GM23248 (cell line): ENCODE measurements around the gene GRIN2D. TPM values are rescaled to one million over a fixed set of nuclear protein-coding genes. Genes with fewer than 3 reads are reported as not detected.

Experiments used
- DNase-seq: peaks from one replicate; pipeline ENCODE4 v3.0.0-alpha.2; 2015
- H2AFZ ChIP-seq: fragments of 200-600 bp; sonication (generic); 2 replicates; pipeline ENCODE4 v1.6.1; 2016; ENCODE audit warnings: antibody characterized with exemption
- H3F3A ChIP-seq: fragments of 200-600 bp; sonication (generic); 2 replicates; pipeline ENCODE4 v1.6.1; 2016; ENCODE audit warnings: mild to moderate bottlenecking, antibody characterized with exemption, mixed run types; ENCODE audit not compliant: insufficient read depth
- H3K27ac ChIP-seq: fragments of 200-600 bp; sonication (generic); 2 replicates; pipeline ENCODE4 v1.5.1; 2016; ENCODE audit warnings: mild to moderate bottlenecking
- H3K27me3 ChIP-seq: fragments of 200-600 bp; sonication (generic); replicated peaks from 2 replicates; pipeline ENCODE4 v1.6.1; 2016; ENCODE audit warnings: mild to moderate bottlenecking; ENCODE audit not compliant: insufficient read depth
- H3K36me3 ChIP-seq: fragments of 200-600 bp; sonication (generic); 2 replicates; pipeline ENCODE4 v1.6.1; 2016; ENCODE audit warnings: low read depth, mild to moderate bottlenecking
- H3K4me1 ChIP-seq: fragments of 200-600 bp; sonication (generic); 2 replicates; pipeline ENCODE4 v1.6.1; 2016; ENCODE audit warnings: mild to moderate bottlenecking; ENCODE audit not compliant: insufficient read depth
- H3K4me2 ChIP-seq: fragments of 200-600 bp; sonication (generic); one replicate; pipeline ENCODE4 v1.6.1; 2016; ENCODE audit warnings: mild to moderate bottlenecking; ENCODE audit not compliant: unreplicated experiment
- H3K4me3 ChIP-seq: fragments of 200-600 bp; sonication (generic); 2 replicates; pipeline ENCODE4 v1.5.1; 2016; ENCODE audit warnings: mild to moderate bottlenecking
- H3K79me2 ChIP-seq: fragments of 200-600 bp; sonication (generic); 2 replicates; pipeline ENCODE4 v1.6.1; 2016; ENCODE audit warnings: mild to moderate bottlenecking; ENCODE audit not compliant: insufficient read depth
- H3K9ac ChIP-seq: fragments of 200-600 bp; sonication (generic); 2 replicates; pipeline ENCODE4 v1.6.1; 2016; ENCODE audit warnings: mild to moderate bottlenecking
- H3K9me2 ChIP-seq: fragments of 200-600 bp; sonication (generic); 2 replicates; pipeline ENCODE4 v1.6.1; 2016; ENCODE audit warnings: mixed run types, mild to moderate bottlenecking, moderate library complexity; ENCODE audit not compliant: insufficient read depth
- H3K9me3 ChIP-seq: fragments of 200-600 bp; sonication (generic); one replicate; pipeline ENCODE4 v1.6.1; 2017; ENCODE audit warnings: low read depth
- H4K20me1 ChIP-seq: fragments of 200-600 bp; sonication (generic); 2 replicates; pipeline ENCODE4 v1.6.0; 2016; ENCODE audit not compliant: insufficient read depth
- EZH2 ChIP-seq: fragments of 200-600 bp; sonication (generic); IDR thresholded peaks from 2 replicates; pipeline ENCODE4 v1.6.1; 2018; ENCODE audit warnings: antibody characterized with exemption, mild to moderate bottlenecking; ENCODE audit not compliant: insufficient read depth, poor library complexity, severe bottlenecking
- EZH2phosphoT487 ChIP-seq: fragments of 200-600 bp; sonication (generic); IDR thresholded peaks from 2 replicates; pipeline ENCODE4 v1.6.1; 2018; ENCODE audit warnings: antibody characterized with exemption, moderate library complexity, mild to moderate bottlenecking, low read depth; ENCODE audit not compliant: insufficient read depth
- WGBS, 2 experiments: methylation state at CpG; one replicate each; pipeline ENCODE4 v1.1.6; 2015 to 2017; ENCODE audit warnings: low lambda C conversion rate in 2 of 2, low coverage in 1 of 2; ENCODE audit errors: missing lambda C conversion rate in 2 of 2; 5-methylcytosine and 5-hydroxymethylcytosine counted together
- in situ Hi-C: fragments of 300-500 bp; cut with MboI; formaldehyde crosslinking; loops from 2 replicates; pipeline ENCODE4 v1.15.0; 2020
- polyA plus RNA-seq: library from polyadenylated mRNA; unstranded; fragments of >200 nt; fragmentation: Nextera tagmentation; extraction: Ambion mirVana; gene quantifications from 2 replicates; pipeline ENCODE4 v1.2.1, GENCODE V29; 2016
- total RNA-seq: library from RNA; depleted of rRNA; stranded (reverse); fragments of >200 nt; shearing (Covaris generic); gene quantifications from 2 replicates; pipeline ENCODE4 v1.2.3, GENCODE V29; 2014

The GRIN2D gene
- total and polyA plus RNA-seq, 2 experiments from 2014 or later: 0.10 to 0.54 TPM

GRCh38 chr19:48401287-48401686, 7.8 kb downstream of the GRIN2D start:
- Histone ChIP-seq H3K9me2 (no peaks in the 10 kb centered on the region), H3K4me3 (no peak overlapping the region), H3K27me3 (no peaks in the 10 kb centered on the region), H2AFZ (no peak overlapping the region), H3K36me3 (no peaks in the 10 kb centered on the region), H3K9ac (no peak overlapping the region), H3K4me1 (peaks cover 11% of the 10 kb centered on the region), H3K9me3 (no peaks in the 10 kb centered on the region), H3K4me2 (no peak overlapping the region), H3K27ac (no peak overlapping the region), H3K79me2 (no peaks in the 10 kb centered on the region), H3F3A (peaks cover 19% of the 10 kb centered on the region), H4K20me1 (no peaks in the 10 kb centered on the region)
- DNase-seq: no peak
- no peak for TF ChIP-seq EZH2
- TF ChIP-seq EZH2phosphoT487: no peak
- in situ Hi-C loops: no loop called here
- WGBS, 2 experiments: 95 to 96% methylated on average over 5 of the region's 5 CpGs

GRCh38 chr19:48403606-48404005, 10.1 kb downstream of the GRIN2D start:
- DNase-seq: peak; percentile 65
- in situ Hi-C loops: no loop called here
- TF ChIP-seq EZH2 (no peak), EZH2phosphoT487 (no peak)
- Histone ChIP-seq H3K27me3 (no peaks in the 10 kb centered on the region), H3K79me2 (no peaks in the 10 kb centered on the region), H3F3A (peaks cover 8% of the 10 kb centered on the region), H3K4me1 (no peaks in the 10 kb centered on the region), H3K9ac (no peak overlapping the region), H3K36me3 (no peaks in the 10 kb centered on the region), H4K20me1 (no peaks in the 10 kb centered on the region), H2AFZ (no peak overlapping the region), H3K4me2 (no peak overlapping the region), H3K9me2 (no peaks in the 10 kb centered on the region), H3K27ac (no peak overlapping the region), H3K4me3 (no peak overlapping the region), H3K9me3 (no peaks in the 10 kb centered on the region)
- WGBS, 2 experiments: 63 to 69% methylated on average over 3 of the region's 3 CpGs

GRCh38 chr19:48405010-48405659, 11.7 kb downstream of the GRIN2D start:
- DNase-seq: no peak
- no peaks in the 10 kb centered on the region for H3F3A ChIP-seq
- no peak overlapping the region for H2AFZ ChIP-seq
- H3K79me2 ChIP-seq: no peaks in the 10 kb centered on the region
- no peaks in the 10 kb centered on the region for H3K4me1 ChIP-seq
- no peaks in the 10 kb centered on the region for H3K36me3 ChIP-seq
- H3K4me2 ChIP-seq: no peak overlapping the region
- in situ Hi-C loops: no loop called here
- no peak overlapping the region for H3K9ac ChIP-seq
- H3K27me3 ChIP-seq: no peaks in the 10 kb centered on the region
- TF ChIP-seq EZH2phosphoT487 (no peak), EZH2 (no peak)
- H3K4me3 ChIP-seq: no peak overlapping the region
- no peaks in the 10 kb centered on the region for H3K9me2 ChIP-seq
- no peaks in the 10 kb centered on the region for H4K20me1 ChIP-seq
- H3K9me3 ChIP-seq: no peaks in the 10 kb centered on the region
- WGBS, 2 experiments: 86 to 92% methylated on average over 25 to 26 of the region's 27 CpGs
- no peak overlapping the region for H3K27ac ChIP-seq

GRCh38 chr19:48405850-48406249, 12.4 kb downstream of the GRIN2D start:
- no peak overlapping the region for H3K4me2 ChIP-seq
- H4K20me1 ChIP-seq: no peaks in the 10 kb centered on the region
- in situ Hi-C loops: no loop called here
- H3K9me2 ChIP-seq: no peaks in the 10 kb centered on the region
- H2AFZ ChIP-seq: no peak overlapping the region
- H3K36me3 ChIP-seq: no peaks in the 10 kb centered on the region
- no peak overlapping the region for H3K9ac ChIP-seq
- H3K79me2 ChIP-seq: no peaks in the 10 kb centered on the region
- no peaks in the 10 kb centered on the region for H3K27me3 ChIP-seq
- 81 to 86% methylated on average over 13 of the region's 13 CpGs for WGBS, 2 experiments
- no peak for DNase-seq
- no peak overlapping the region for H3K27ac ChIP-seq
- H3F3A ChIP-seq: no peaks in the 10 kb centered on the region
- TF ChIP-seq EZH2 (no peak), EZH2phosphoT487 (no peak)
- no peaks in the 10 kb centered on the region for H3K4me1 ChIP-seq
- no peaks in the 10 kb centered on the region for H3K9me3 ChIP-seq
- no peak overlapping the region for H3K4me3 ChIP-seq

- Histone ChIP-seq H4K20me1 (no peaks in the 10 kb centered on the region), H3K27me3 (no peaks in the 10 kb centered on the region), H3K79me2 (no peaks in the 10 kb centered on the region), H3K4me1 (peaks cover 10% of the 10 kb centered on the region; the same call in 1 of the 2 replicates), H3K27ac (no peak overlapping the region), H2AFZ (no peak overlapping the region), H3K9me2 (no peaks in the 10 kb centered on the region), H3K36me3 (no peaks in the 10 kb centered on the region), H3F3A (no peaks in the 10 kb centered on the region), H3K9me3 (no peaks in the 10 kb centered on the region), H3K9ac (no peak overlapping the region), H3K4me2 (no peak overlapping the region), H3K4me3 (no peak overlapping the region)
- in situ Hi-C loops: no loop called here
- no peak for TF ChIP-seq EZH2
- no peak for TF ChIP-seq EZH2phosphoT487
- DNase-seq: peak; percentile 75
- WGBS, 2 experiments: 68 to 73% methylated on average over 23 to 24 of the region's 24 CpGs
Measured at GRCh38 chr19:48413879-48414587, 20.6 kb downstream of the GRIN2D start.
